Measurements from ENCODE around the gene ATP11C.

The ATP11C gene

GRCh38 chrX:139801397-139801813 lies 131.4 kb downstream of the ATP11C start:
- DNase-seq: peak; percentile 13

GRCh38 chrX:139798701-139799100 lies 134.2 kb downstream of the ATP11C start:
- no peak for DNase-seq

GRCh38 chrX:139795196-139795595 lies 137.7 kb downstream of the ATP11C start:
- peak; percentile 13 for DNase-seq

GRCh38 chrX:139787601-139788000 lies 145.3 kb downstream of the ATP11C start:
- DNase-seq: no peak

GRCh38 chrX:139784807-139785206 lies 148.0 kb downstream of the ATP11C start:
- no peak for DNase-seq

GRCh38 chrX:139783959-139784358 lies 148.9 kb downstream of the ATP11C start:
- no peak for DNase-seq

GRCh38 chrX:139783030-139783429 lies 149.8 kb downstream of the ATP11C start:
- DNase-seq: no peak

GRCh38 chrX:139776599-139776998 lies 156.3 kb downstream of the ATP11C start:
- DNase-seq: no peak

GRCh38 chrX:139770366-139770765 lies 162.5 kb downstream of the ATP11C start:
- DNase-seq: no peak

GRCh38 chrX:139766545-139766983 lies 166.3 kb downstream of the ATP11C start:
- peak; percentile 35 for DNase-seq

GRCh38 chrX:139762400-139763183 lies 170.3 kb downstream of the ATP11C start:
- DNase-seq: no peak

- DNase-seq: peak; percentile 3
Observed at GRCh38 chrX:139759637-139760036, 173.2 kb downstream of the ATP11C start.

- no peak for DNase-seq
Observed at GRCh38 chrX:139758809-139759208, 174.0 kb downstream of the ATP11C start.

- DNase-seq: no peak
Observed at GRCh38 chrX:139758250-139758649, 174.6 kb downstream of the ATP11C start.

- no peak for DNase-seq
Observed at GRCh38 chrX:139751053-139751452, 181.8 kb downstream of the ATP11C start.

- no peak for DNase-seq
Observed at GRCh38 chrX:139750390-139750789, 182.5 kb downstream of the ATP11C start.

GRCh38 chrX:139739138-139739537 lies 193.7 kb downstream of the ATP11C start:
- DNase-seq: peak; percentile 69

- DNase-seq: no peak
Observed at GRCh38 chrX:139738581-139738980, 194.3 kb downstream of the ATP11C start.

- DNase-seq: no peak
Observed at GRCh38 chrX:139736151-139736550, 196.7 kb downstream of the ATP11C start.

GRCh38 chrX:139734996-139735395 lies 197.9 kb downstream of the ATP11C start:
- no peak for DNase-seq

GRCh38 chrX:139725720-139726119 lies 207.1 kb downstream of the ATP11C start:
- no peak for DNase-seq

- no peak for DNase-seq
Observed at GRCh38 chrX:139724626-139725025, 208.2 kb downstream of the ATP11C start.

GRCh38 chrX:139720979-139721378 lies 211.9 kb downstream of the ATP11C start:
- DNase-seq: no peak

- DNase-seq: no peak
Observed at GRCh38 chrX:139720136-139720535, 212.7 kb downstream of the ATP11C start.

- no peak for DNase-seq
Observed at GRCh38 chrX:139708067-139708466, 224.8 kb downstream of the ATP11C start, which contains the start of gene MCF2. MCF2 (minus strand) TSS chrX:139708167; CDS start chrX:139651744, 56,423 bp downstream.
